Parathyroid adenoma (tissue), 2 donors: ENCODE measurements around the gene DUSP1.

Experiments used
- H2AFZ ChIP-seq: fragments of 300-600 bp; sonication (generic); one replicate; pipeline ENCODE4 v1.7.0; 2017; ENCODE audit warnings: antibody characterized with exemption, mild to moderate bottlenecking
- H3K27ac ChIP-seq: fragments of 300-600 bp; sonication (generic); one replicate; pipeline ENCODE4 v1.7.0; 2017
- H3K27me3 ChIP-seq: fragments of 300-600 bp; sonication (generic); one replicate; pipeline ENCODE4 v1.7.0; 2017; ENCODE audit warnings: low read length; ENCODE audit not compliant: control insufficient read depth, insufficient read depth
- H3K36me3 ChIP-seq: fragments of 300-600 bp; sonication (generic); one replicate; pipeline ENCODE4 v1.7.0; 2017; ENCODE audit warnings: low read length; ENCODE audit not compliant: control insufficient read depth, insufficient read depth
- H3K4me1 ChIP-seq: fragments of 300-600 bp; sonication (generic); one replicate; pipeline ENCODE4 v1.7.0; 2017; ENCODE audit warnings: control low read depth
- H3K4me2 ChIP-seq: fragments of 300-600 bp; sonication (generic); one replicate; pipeline ENCODE4 v1.7.0; 2017; ENCODE audit warnings: low read length
- H3K4me3 ChIP-seq: fragments of 300-600 bp; sonication (generic); one replicate; pipeline ENCODE4 v1.7.0; 2017; ENCODE audit warnings: low read depth, low read length
- H3K79me2 ChIP-seq: fragments of 300-600 bp; sonication (generic); one replicate; pipeline ENCODE4 v1.7.0; 2017; ENCODE audit warnings: control low read depth
- H3K9ac ChIP-seq: fragments of 300-600 bp; sonication (generic); one replicate; pipeline ENCODE4 v1.7.0; 2017; ENCODE audit warnings: mild to moderate bottlenecking
- H3K9me3 ChIP-seq: fragments of 300-600 bp; sonication (generic); one replicate; pipeline ENCODE4 v1.7.0; 2017; ENCODE audit warnings: low read length; ENCODE audit not compliant: control insufficient read depth
- CTCF ChIP-seq: fragments of 300-600 bp; sonication (generic); IDR thresholded peaks from one replicate; pipeline ENCODE4 v1.7.0; 2017; ENCODE audit warnings: antibody characterized with exemption, mild to moderate bottlenecking
- donor health status: primary hyperparathyroidism.

The DUSP1 gene

GRCh38 chr5:172773481-172774469, 2.8 kb upstream of the DUSP1 start:
- no peak for TF ChIP-seq CTCF
- no peaks in the 10 kb centered on the region for H3K27me3 ChIP-seq
- H3K9ac ChIP-seq: no peak overlapping the region
- no peak overlapping the region for H3K4me2 ChIP-seq
- no peaks in the 10 kb centered on the region for H3K9me3 ChIP-seq
- H3K4me3 ChIP-seq: no peak overlapping the region
- H3K36me3 ChIP-seq: peaks cover 12% of the 10 kb centered on the region
- H2AFZ ChIP-seq: no peak overlapping the region
- peak overlapping the region; percentile 100 for H3K27ac ChIP-seq
- H3K79me2 ChIP-seq: peaks cover 15% of the 10 kb centered on the region
- peaks cover 13% of the 10 kb centered on the region for H3K4me1 ChIP-seq

- no peaks in the 10 kb centered on the region for H3K9me3 ChIP-seq
- H3K4me3 ChIP-seq: peak overlapping the region; percentile 62
- H3K79me2 ChIP-seq: peaks cover 21% of the 10 kb centered on the region
- H2AFZ ChIP-seq: peak overlapping the region; percentile 90
- H3K27ac ChIP-seq: peak overlapping the region; percentile 100
- peak; percentile 89 for TF ChIP-seq CTCF
- H3K9ac ChIP-seq: no peak overlapping the region
- H3K36me3 ChIP-seq: peaks cover 25% of the 10 kb centered on the region
- no peaks in the 10 kb centered on the region for H3K27me3 ChIP-seq
- H3K4me2 ChIP-seq: peak overlapping the region; percentile 73
- peaks cover 27% of the 10 kb centered on the region for H3K4me1 ChIP-seq
These were observed 1.3 kb upstream of the DUSP1 start for GRCh38 chr5:172772112-172772906.

- peak overlapping the region; percentile 49 for H3K9ac ChIP-seq
- H3K4me2 ChIP-seq: peak overlapping the region; percentile 73
- H3K4me1 ChIP-seq: peaks cover 34% of the 10 kb centered on the region
- peak overlapping the region; percentile 62 for H3K4me3 ChIP-seq
- TF ChIP-seq CTCF: no peak
- peaks cover 21% of the 10 kb centered on the region for H3K79me2 ChIP-seq
- peak overlapping the region; percentile 100 for H3K27ac ChIP-seq
- peaks cover 25% of the 10 kb centered on the region for H3K36me3 ChIP-seq
- H3K9me3 ChIP-seq: no peaks in the 10 kb centered on the region
- H3K27me3 ChIP-seq: no peaks in the 10 kb centered on the region
- peak overlapping the region; percentile 90 for H2AFZ ChIP-seq
These were observed 580 bp upstream of the DUSP1 start for GRCh38 chr5:172771439-172772111.

DNA sequence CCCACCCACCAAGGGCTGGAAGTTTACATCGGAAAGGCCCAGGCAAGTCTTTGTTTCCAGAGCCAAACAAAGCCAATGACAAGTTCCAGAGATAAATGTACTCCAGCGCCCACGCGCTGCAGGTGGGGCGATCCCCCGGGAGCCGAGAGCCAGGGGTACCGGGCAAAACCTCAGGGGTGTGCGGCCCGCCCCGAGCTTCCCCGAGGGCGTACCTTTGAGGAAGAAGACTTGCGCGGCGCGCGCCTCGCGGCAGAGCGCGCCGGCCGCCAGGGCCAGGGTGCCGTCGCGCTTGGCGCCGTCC, 671 bp downstream of the DUSP1 start:
- peak overlapping the region; percentile 100 for H3K27ac ChIP-seq
- H3K4me3 ChIP-seq: peak overlapping the region; percentile 99
- H3K4me2 ChIP-seq: peak overlapping the region; percentile 99
- peaks cover 25% of the 10 kb centered on the region for H3K36me3 ChIP-seq
- H3K9me3 ChIP-seq: no peaks in the 10 kb centered on the region
- peaks cover 21% of the 10 kb centered on the region for H3K79me2 ChIP-seq
- H3K9ac ChIP-seq: peak overlapping the region; percentile 100
- no peaks in the 10 kb centered on the region for H3K27me3 ChIP-seq
- TF ChIP-seq CTCF: no peak
- H2AFZ ChIP-seq: peak overlapping the region; percentile 23
- H3K4me1 ChIP-seq: peaks cover 45% of the 10 kb centered on the region
